DMS53 treated with DMSO at 0.1 percent for 48 hours (cell line): Measurements from ENCODE around the gene TIA1.

Experiments
- DNase-seq: peaks from one replicate; lab custom pipeline; 2025; ENCODE audit not compliant: unreplicated experiment; lab: John Stamatoyannopoulos, UW

TIA1 gene

DNA sequence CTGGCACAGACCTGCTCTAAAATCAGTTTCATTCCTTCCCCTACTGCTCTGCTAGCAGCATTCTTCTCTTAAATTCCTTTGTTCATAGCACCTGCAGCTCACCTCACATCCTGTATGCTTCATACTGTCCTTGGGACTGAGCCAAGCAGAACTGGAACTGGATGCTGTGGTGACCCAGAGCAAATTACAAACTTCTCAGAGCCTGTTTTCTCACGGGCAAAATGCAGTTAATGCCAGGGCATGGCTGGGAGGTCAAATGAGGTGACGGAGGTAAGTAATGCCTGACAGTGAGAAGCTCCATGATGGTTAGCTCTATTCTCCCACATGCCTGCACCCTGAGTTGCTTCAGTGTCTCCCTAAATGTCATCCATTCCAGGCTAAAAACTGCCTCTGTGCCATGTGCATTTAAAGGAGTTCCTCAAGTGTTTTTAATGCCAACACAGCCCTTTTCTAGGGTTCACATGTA is 87.3 kb downstream of the TIA1 start:
- DNase-seq = no peak

DNA sequence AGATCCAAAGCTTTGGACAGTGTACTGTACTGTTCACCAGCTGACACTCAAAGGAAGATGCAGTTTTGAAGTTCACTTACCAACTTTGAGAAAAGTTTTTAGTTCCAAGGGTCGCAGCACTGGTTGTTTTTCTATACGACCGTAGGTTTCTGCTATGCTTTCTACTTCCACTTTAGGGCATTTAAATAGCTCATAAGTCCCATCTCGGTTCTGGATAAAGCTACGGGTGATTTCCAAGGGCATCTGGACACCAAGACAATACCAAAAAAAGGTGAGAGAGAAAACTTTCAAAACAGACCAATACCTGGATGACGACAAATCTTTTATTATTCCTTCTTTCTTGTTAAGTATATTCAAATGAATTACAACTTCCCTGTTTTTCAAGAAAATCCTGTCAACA is 87.9 kb downstream of the TIA1 start:
- no peak for DNase-seq
